ENCODE results near the gene EPB41L5. TPM values are rescaled to one million over a fixed set of nuclear protein-coding genes. Genes with fewer than 3 reads are reported as not detected.
"Not testable (repeated sequence)": the region's sequence is repeated elsewhere in the genome, so short reads cannot be mapped to it uniquely, and the experiment has no call there.

Gene EPB41L5
- total and polyA plus RNA-seq, 4 donors, result 19.7 to 88.4 (median 30.3) TPM

DNA sequence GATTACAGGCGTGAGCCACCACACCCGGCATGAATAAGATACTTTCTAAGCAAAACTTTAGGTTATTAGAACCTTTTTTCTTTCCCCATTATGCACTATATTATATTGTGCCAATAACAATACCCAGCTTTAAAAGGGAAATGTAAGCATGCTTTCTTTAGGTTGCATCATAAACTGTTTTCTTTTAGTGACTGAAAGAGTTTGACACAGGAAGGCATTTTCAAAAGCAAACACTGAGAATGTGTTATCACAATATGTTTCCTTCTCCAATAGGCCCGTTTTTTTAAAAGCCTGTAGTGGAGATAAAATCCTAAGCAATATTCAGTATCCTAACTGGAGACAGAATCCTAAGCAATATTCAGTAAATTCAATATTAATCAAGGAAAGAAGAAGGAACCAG lies 16.7 kb upstream of the EPB41L5 start:
- Histone ChIP-seq H3K9me3 (ENCODE audit: control insufficient read depth in 4 of 4, low read length in 3 of 4) (no peaks in the 10 kb centered on the region), H3K9ac (ENCODE audit: low read depth in 1 of 2, low read length in 2 of 2) (no peak overlapping the region), H3K36me3 (ENCODE audit: control insufficient read depth in 4 of 4, insufficient read depth in 3 of 4, low read depth in 1 of 4, low read length in 3 of 4) (no peaks in the 10 kb centered on the region), H3K4me1 (ENCODE audit: control insufficient read depth in 4 of 4, insufficient read depth in 4 of 4, low read length in 3 of 4) (no peaks in the 10 kb centered on the region), H3K27me3 (ENCODE audit: control insufficient read depth in 4 of 4, insufficient read depth in 4 of 4, low read length in 3 of 4) (no peaks in the 10 kb centered on the region), H3K4me3 (ENCODE audit: low read depth in 1 of 3, low read length in 3 of 3) (no peak overlapping the region), H3K27ac (ENCODE audit: low read depth in 1 of 2, low read length in 2 of 2) (no peak overlapping the region)
- DNase-seq (ENCODE audit: low spot score), result no peak
- TF ChIP-seq RXRA (IDR thresholded peaks at IDR 0.05) (no peak), YY1 (IDR thresholded peaks at IDR 0.05) (no peak), GABPA (IDR thresholded peaks at IDR 0.05 in 1 of 2, conservative IDR thresholded peaks at IDR 0.05 in 1 of 2) (no peak), SP1 (IDR thresholded peaks at IDR 0.05) (no peak)
- TF ChIP-seq, protein P1, sequence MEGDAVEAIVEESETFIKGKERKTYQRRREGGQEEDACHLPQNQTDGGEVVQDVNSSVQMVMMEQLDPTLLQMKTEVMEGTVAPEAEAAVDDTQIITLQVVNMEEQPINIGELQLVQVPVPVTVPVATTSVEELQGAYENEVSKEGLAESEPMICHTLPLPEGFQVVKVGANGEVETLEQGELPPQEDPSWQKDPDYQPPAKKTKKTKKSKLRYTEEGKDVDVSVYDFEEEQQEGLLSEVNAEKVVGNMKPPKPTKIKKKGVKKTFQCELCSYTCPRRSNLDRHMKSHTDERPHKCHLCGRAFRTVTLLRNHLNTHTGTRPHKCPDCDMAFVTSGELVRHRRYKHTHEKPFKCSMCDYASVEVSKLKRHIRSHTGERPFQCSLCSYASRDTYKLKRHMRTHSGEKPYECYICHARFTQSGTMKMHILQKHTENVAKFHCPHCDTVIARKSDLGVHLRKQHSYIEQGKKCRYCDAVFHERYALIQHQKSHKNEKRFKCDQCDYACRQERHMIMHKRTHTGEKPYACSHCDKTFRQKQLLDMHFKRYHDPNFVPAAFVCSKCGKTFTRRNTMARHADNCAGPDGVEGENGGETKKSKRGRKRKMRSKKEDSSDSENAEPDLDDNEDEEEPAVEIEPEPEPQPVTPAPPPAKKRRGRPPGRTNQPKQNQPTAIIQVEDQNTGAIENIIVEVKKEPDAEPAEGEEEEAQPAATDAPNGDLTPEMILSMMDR (IDR thresholded peaks at IDR 0.05; ENCODE audit: low read depth, low read length, missing input control), result no peak
- 71% methylated on average over 3 of the region's 3 CpGs for WGBS

DNA sequence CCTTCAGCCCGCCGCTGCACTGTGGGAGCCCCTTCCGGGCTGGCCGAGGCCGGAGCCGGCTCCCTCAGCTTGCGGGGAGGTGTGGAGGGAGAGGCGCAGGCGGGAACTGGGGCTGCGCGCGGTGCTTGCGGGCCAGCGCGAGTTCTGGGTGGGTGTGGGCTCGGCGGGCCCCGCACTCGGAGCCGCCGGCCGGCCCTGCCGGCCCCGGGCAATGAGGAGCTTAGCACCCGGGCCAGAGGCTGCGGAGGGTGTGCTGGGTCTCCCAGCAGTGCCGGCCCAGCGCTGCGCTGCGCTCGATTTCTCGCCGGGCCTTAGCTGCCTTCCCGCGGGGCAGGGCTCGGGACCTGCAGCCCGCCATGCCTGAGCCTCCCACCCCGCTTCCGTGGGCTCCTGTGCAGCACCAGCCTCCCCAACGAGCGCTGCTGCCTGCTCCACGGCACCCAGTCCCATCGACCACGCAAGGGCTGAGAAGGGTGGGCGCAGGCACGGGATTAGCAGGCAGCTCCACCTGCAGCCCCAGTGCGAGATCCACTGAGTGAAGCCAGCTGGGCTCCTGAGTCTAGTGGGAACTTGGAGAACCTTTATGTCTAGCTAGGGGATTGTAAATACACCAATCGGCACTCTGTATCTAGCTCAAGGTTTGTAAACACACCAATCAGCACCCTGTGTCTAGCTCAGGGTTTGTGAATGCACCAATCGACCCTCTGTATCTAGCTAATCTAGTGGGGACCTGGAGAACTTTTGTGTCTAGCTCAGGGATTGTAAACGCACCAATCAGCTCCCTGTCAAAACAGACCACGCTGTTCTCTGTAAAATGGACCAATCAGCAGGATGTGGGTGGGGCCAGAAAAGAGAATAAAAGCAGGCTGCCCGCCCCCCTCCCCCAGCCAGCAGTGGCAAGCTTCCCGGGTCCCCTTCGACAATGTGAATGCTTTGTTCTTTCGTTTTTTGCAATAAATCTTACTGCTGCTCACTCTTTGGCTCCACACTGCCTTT lies 15.7 kb upstream of the EPB41L5 start:
- not testable (repeated sequence) for H3K27ac ChIP-seq (ENCODE audit: low read depth in 1 of 2, low read length in 2 of 2); H3K9me3 ChIP-seq (ENCODE audit: control insufficient read depth in 4 of 4, low read length in 3 of 4); H3K4me1 ChIP-seq (ENCODE audit: control insufficient read depth in 4 of 4, insufficient read depth in 4 of 4, low read length in 3 of 4); H3K4me3 ChIP-seq (ENCODE audit: low read depth in 1 of 3, low read length in 3 of 3); H3K27me3 ChIP-seq (ENCODE audit: control insufficient read depth in 4 of 4, insufficient read depth in 4 of 4, low read length in 3 of 4); DNase-seq (ENCODE audit: low spot score); H3K36me3 ChIP-seq (ENCODE audit: control insufficient read depth in 4 of 4, insufficient read depth in 3 of 4, low read depth in 1 of 4, low read length in 3 of 4); H3K9ac ChIP-seq (ENCODE audit: low read depth in 1 of 2, low read length in 2 of 2)
- 97% methylated on average over 55 of the region's 55 CpGs for WGBS

DNA sequence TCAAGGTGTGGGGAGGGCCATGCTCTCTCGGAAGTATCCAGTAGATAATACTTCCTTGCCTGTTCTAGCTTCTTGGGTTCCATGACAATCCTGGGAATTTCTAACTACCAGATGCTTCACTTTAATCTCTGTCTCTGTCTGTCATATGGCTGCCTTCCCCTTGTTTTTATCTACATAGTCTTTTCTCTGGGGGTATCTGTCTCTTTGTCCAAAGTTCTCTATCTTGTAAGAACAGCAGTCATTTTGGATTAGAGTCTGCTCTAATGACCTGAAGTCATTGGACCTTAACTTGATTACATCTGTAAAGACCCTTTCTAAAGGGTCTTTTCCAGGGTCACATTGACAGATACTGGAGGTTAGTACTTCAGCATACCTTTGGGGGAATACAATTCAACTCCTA lies 11.4 kb upstream of the EPB41L5 start:
- Histone ChIP-seq H3K36me3 (ENCODE audit: control insufficient read depth in 4 of 4, insufficient read depth in 3 of 4, low read depth in 1 of 4, low read length in 3 of 4) (no peaks in the 10 kb centered on the region), H3K4me3 (ENCODE audit: low read depth in 1 of 3, low read length in 3 of 3) (no peak overlapping the region), H3K4me1 (ENCODE audit: control insufficient read depth in 4 of 4, insufficient read depth in 4 of 4, low read length in 3 of 4) (no peaks in the 10 kb centered on the region), H3K27ac (ENCODE audit: low read depth in 1 of 2, low read length in 2 of 2) (no peak overlapping the region), H3K9me3 (ENCODE audit: control insufficient read depth in 4 of 4, low read length in 3 of 4) (no peaks in the 10 kb centered on the region), H3K9ac (ENCODE audit: low read depth in 1 of 2, low read length in 2 of 2) (no peak overlapping the region), H3K27me3 (ENCODE audit: control insufficient read depth in 4 of 4, insufficient read depth in 4 of 4, low read length in 3 of 4) (no peaks in the 10 kb centered on the region)
- 91% methylated on average over 1 of the region's 1 CpG for WGBS
- no peak for TF ChIP-seq TAF1 (conservative IDR thresholded peaks at IDR 0.05)
- TF ChIP-seq, protein P2, sequence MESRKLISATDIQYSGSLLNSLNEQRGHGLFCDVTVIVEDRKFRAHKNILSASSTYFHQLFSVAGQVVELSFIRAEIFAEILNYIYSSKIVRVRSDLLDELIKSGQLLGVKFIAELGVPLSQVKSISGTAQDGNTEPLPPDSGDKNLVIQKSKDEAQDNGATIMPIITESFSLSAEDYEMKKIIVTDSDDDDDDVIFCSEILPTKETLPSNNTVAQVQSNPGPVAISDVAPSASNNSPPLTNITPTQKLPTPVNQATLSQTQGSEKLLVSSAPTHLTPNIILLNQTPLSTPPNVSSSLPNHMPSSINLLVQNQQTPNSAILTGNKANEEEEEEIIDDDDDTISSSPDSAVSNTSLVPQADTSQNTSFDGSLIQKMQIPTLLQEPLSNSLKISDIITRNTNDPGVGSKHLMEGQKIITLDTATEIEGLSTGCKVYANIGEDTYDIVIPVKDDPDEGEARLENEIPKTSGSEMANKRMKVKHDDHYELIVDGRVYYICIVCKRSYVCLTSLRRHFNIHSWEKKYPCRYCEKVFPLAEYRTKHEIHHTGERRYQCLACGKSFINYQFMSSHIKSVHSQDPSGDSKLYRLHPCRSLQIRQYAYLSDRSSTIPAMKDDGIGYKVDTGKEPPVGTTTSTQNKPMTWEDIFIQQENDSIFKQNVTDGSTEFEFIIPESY (IDR thresholded peaks at IDR 0.05), result no peak
- TF ChIP-seq GABPA (IDR thresholded peaks at IDR 0.05 in 1 of 2, conservative IDR thresholded peaks at IDR 0.05 in 1 of 2), result no peak
- TF ChIP-seq, protein P3, sequence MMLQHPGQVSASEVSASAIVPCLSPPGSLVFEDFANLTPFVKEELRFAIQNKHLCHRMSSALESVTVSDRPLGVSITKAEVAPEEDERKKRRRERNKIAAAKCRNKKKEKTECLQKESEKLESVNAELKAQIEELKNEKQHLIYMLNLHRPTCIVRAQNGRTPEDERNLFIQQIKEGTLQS (IDR thresholded peaks at IDR 0.05), result no peak
- TF ChIP-seq, protein P4, sequence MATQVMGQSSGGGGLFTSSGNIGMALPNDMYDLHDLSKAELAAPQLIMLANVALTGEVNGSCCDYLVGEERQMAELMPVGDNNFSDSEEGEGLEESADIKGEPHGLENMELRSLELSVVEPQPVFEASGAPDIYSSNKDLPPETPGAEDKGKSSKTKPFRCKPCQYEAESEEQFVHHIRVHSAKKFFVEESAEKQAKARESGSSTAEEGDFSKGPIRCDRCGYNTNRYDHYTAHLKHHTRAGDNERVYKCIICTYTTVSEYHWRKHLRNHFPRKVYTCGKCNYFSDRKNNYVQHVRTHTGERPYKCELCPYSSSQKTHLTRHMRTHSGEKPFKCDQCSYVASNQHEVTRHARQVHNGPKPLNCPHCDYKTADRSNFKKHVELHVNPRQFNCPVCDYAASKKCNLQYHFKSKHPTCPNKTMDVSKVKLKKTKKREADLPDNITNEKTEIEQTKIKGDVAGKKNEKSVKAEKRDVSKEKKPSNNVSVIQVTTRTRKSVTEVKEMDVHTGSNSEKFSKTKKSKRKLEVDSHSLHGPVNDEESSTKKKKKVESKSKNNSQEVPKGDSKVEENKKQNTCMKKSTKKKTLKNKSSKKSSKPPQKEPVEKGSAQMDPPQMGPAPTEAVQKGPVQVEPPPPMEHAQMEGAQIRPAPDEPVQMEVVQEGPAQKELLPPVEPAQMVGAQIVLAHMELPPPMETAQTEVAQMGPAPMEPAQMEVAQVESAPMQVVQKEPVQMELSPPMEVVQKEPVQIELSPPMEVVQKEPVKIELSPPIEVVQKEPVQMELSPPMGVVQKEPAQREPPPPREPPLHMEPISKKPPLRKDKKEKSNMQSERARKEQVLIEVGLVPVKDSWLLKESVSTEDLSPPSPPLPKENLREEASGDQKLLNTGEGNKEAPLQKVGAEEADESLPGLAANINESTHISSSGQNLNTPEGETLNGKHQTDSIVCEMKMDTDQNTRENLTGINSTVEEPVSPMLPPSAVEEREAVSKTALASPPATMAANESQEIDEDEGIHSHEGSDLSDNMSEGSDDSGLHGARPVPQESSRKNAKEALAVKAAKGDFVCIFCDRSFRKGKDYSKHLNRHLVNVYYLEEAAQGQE (IDR thresholded peaks at IDR 0.05), result no peak
- TF ChIP-seq EGR1 (IDR thresholded peaks at IDR 0.05; ENCODE audit: low read depth in 2 of 2), result no peak
- TF ChIP-seq RXRA (IDR thresholded peaks at IDR 0.05), result no peak
- no peak for TF ChIP-seq JUND (IDR thresholded peaks at IDR 0.05)
- TF ChIP-seq NR2F2 (IDR thresholded peaks at IDR 0.05), result no peak
- no peak for TF ChIP-seq HNF4G (IDR thresholded peaks at IDR 0.05)
- no peak for DNase-seq (ENCODE audit: low spot score)

All from liver (tissue), 9 donors.